IMR-90 (cell line): ENCODE measurements around the gene SLC6A6.

Experiments used
- FOS ChIP-seq: fragments of 150-350 bp; IDR thresholded peaks from 2 replicates; pipeline ENCODE4 v1.6.1; 2016; ENCODE audit warnings: low read depth, low read length
- MXI1 ChIP-seq: IDR thresholded peaks from 2 replicates; pipeline ENCODE4 v1.6.1; 2012; ENCODE audit warnings: low read depth, mild to moderate bottlenecking, low read length, moderate library complexity, borderline replicate concordance
- POLR2A ChIP-seq: IDR thresholded peaks from 2 replicates; pipeline ENCODE4 v1.6.1; 2012; ENCODE audit warnings: mild to moderate bottlenecking, low read depth, low read length
- SMC3 ChIP-seq: fragments of 150-350 bp; IDR thresholded peaks from 2 replicates; pipeline ENCODE4 v1.6.1; 2016; ENCODE audit warnings: low read depth, mild to moderate bottlenecking, antibody characterized with exemption, low read length, moderate library complexity
- TF ChIP-seq, protein P1 (sequence below): conservative IDR thresholded peaks from 2 replicates; pipeline ENCODE4 v1.5.1; 2012; ENCODE audit warnings: mild to moderate bottlenecking, low read depth, low read length, improper control_type of control experiment

DNA sequence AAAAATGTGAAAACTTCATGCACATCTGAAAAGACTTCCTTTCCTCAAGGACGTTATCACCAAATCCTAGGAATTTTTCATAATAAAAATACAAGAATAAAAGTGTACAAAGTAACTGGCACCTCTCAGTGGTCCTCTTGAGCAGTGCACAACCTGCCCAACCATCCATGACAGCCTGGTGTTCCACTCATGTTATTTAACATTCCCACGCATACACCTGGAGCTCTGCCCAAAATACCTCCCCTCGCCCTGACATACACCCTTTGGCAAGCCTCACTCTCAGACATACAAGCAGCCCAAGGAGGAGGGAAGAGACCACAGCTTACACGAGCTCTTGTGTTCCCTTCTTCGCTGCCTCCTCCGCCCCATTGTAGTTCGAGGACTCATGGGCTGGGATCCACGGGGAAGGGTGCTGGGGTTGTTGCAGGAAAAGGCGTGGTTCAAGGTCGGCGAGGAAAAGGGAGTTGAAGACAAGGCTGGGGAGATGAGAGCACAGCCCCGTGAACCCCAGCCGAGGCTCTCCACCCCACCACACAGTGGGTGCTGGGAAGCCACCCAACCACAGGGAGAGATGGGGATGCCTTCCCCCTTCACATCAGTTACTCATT is 114.4 kb downstream of the SLC6A6 start:
- TF ChIP-seq POLR2A (no peak), FOS (no peak), MXI1 (no peak), SMC3 (no peak)
- TF ChIP-seq, protein P1, sequence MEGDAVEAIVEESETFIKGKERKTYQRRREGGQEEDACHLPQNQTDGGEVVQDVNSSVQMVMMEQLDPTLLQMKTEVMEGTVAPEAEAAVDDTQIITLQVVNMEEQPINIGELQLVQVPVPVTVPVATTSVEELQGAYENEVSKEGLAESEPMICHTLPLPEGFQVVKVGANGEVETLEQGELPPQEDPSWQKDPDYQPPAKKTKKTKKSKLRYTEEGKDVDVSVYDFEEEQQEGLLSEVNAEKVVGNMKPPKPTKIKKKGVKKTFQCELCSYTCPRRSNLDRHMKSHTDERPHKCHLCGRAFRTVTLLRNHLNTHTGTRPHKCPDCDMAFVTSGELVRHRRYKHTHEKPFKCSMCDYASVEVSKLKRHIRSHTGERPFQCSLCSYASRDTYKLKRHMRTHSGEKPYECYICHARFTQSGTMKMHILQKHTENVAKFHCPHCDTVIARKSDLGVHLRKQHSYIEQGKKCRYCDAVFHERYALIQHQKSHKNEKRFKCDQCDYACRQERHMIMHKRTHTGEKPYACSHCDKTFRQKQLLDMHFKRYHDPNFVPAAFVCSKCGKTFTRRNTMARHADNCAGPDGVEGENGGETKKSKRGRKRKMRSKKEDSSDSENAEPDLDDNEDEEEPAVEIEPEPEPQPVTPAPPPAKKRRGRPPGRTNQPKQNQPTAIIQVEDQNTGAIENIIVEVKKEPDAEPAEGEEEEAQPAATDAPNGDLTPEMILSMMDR = no peak
